ENCODE results near the gene KCNMB4.
A peak's percentile ranks its signal among the peaks of the same experiment; 100 is the strongest.

The KCNMB4 gene

GRCh38 chr12:70365648-70366518, at the start of gene KCNMB4:
KCNMB4 (plus strand) TSS chr12:70366290; CDS start chr12:70366735, 445 bp downstream.
- DNase-seq: peak; percentile 71

- no peak for DNase-seq
Observed at GRCh38 chr12:70317781-70318180, 48.3 kb upstream of the KCNMB4 start.

- DNase-seq: no peak
Observed at GRCh38 chr12:70319605-70320004, 46.5 kb upstream of the KCNMB4 start.

- no peak for DNase-seq
Observed at GRCh38 chr12:70321191-70321590, 44.9 kb upstream of the KCNMB4 start.

- no peak for DNase-seq
Observed at GRCh38 chr12:70327541-70327940, 38.5 kb upstream of the KCNMB4 start.

GRCh38 chr12:70329728-70330127, 36.4 kb upstream of the KCNMB4 start:
- no peak for DNase-seq

GRCh38 chr12:70330158-70330557, 35.9 kb upstream of the KCNMB4 start:
- DNase-seq: no peak

GRCh38 chr12:70332236-70332635, 33.9 kb upstream of the KCNMB4 start:
- no peak for DNase-seq

GRCh38 chr12:70334742-70335141, 31.3 kb upstream of the KCNMB4 start:
- no peak for DNase-seq

GRCh38 chr12:70338531-70338930, 27.6 kb upstream of the KCNMB4 start:
- DNase-seq: no peak

- DNase-seq: no peak
Observed at GRCh38 chr12:70351076-70351475, 15.0 kb upstream of the KCNMB4 start.

GRCh38 chr12:70353780-70354660, 12.1 kb upstream of the KCNMB4 start:
- no peak for DNase-seq

- DNase-seq: no peak
Observed at GRCh38 chr12:70354787-70355186, 11.3 kb upstream of the KCNMB4 start.

GRCh38 chr12:70355972-70356371, 10.1 kb upstream of the KCNMB4 start:
- no peak for DNase-seq

GRCh38 chr12:70359458-70360197, 6.5 kb upstream of the KCNMB4 start:
- DNase-seq: no peak

- no peak for DNase-seq
Observed at GRCh38 chr12:70360218-70360617, 5.9 kb upstream of the KCNMB4 start.

- no peak for DNase-seq
Observed at GRCh38 chr12:70364695-70365397, 1.2 kb upstream of the KCNMB4 start.

- no peak for DNase-seq
Observed at GRCh38 chr12:70365398-70365647, 767 bp upstream of the KCNMB4 start.

GRCh38 chr12:70366581-70367257, 629 bp downstream of the KCNMB4 start:
- DNase-seq: peak; percentile 41

- DNase-seq: no peak
Observed at GRCh38 chr12:70367258-70368141, 1.4 kb downstream of the KCNMB4 start.

GRCh38 chr12:70372881-70373280, 6.8 kb downstream of the KCNMB4 start:
- no peak for DNase-seq
